D341Med (cell line): ENCODE data around the gene RASSF7.
"Not testable (repeated sequence)": the region's sequence is repeated elsewhere in the genome, so short reads cannot be mapped to it uniquely, and the experiment has no call there.

Source experiments
- DNase-seq: peaks from one replicate; pipeline ENCODE4 v3.0.0; 2012; ENCODE audit warnings: low spot score

The RASSF7 gene

DNA sequence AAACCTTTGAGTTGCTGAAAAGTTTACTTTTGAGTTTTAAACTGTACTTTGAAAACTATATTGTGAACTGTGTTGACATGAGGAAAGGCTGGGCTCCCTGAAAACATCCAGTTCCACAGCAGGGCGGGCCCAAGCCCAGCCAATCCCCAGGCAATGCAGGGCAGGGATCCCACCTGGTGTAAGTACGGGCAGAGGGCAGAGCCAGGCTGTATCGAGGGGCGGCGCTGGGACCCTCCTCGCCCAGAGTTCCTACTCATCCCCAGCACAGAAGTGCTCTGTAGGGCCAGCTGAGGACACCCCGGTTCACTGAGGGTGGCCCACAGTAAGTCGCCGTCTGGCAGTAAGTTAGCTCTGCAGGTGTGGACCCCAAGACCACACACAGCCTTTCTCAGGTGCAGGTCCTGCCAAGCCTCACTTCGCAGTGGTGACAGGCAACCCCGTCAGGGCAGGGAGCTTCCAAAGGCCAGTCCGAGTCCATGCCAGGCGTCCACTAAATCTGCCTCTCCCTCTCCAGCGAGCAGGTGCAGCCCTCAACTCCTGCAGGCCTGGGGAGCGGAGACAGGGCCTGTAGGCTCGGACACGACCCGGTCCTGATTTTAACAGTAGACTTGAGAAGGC is 6.3 kb downstream of the RASSF7 start:
- DNase-seq: no peak

DNA sequence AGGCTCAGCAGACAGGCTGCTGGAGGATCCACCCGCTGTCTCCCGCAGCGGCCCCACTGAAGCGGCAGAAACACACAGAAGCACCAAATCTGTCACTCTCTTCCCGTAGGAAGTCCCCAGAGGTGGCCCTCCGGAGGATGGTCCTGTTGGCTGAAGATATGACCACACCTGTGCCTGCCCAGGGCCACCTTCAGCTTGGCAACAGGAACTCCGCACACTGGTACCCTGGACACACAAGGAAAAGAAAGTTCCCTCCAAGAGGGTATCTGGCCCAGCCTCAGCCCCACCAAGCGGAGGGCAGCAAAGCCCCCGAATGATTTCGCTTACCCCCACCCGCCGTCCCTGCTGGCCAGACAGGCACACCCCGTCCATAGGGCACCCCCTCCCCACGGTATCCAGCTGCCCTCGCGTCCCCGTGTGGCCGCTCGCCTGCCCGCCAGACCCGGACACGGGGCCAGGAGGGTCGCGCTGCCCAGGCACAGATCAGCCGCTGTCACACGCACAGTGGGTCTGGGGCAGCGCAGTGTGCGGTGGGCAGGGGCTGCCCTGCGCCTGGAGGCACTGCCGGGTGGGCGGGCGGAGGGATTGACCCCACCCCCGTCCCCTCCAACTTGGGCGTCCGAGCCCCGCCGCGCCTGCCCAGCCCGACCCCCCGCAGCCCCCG is 7.0 kb downstream of the RASSF7 start:
- DNase-seq: no peak

DNA sequence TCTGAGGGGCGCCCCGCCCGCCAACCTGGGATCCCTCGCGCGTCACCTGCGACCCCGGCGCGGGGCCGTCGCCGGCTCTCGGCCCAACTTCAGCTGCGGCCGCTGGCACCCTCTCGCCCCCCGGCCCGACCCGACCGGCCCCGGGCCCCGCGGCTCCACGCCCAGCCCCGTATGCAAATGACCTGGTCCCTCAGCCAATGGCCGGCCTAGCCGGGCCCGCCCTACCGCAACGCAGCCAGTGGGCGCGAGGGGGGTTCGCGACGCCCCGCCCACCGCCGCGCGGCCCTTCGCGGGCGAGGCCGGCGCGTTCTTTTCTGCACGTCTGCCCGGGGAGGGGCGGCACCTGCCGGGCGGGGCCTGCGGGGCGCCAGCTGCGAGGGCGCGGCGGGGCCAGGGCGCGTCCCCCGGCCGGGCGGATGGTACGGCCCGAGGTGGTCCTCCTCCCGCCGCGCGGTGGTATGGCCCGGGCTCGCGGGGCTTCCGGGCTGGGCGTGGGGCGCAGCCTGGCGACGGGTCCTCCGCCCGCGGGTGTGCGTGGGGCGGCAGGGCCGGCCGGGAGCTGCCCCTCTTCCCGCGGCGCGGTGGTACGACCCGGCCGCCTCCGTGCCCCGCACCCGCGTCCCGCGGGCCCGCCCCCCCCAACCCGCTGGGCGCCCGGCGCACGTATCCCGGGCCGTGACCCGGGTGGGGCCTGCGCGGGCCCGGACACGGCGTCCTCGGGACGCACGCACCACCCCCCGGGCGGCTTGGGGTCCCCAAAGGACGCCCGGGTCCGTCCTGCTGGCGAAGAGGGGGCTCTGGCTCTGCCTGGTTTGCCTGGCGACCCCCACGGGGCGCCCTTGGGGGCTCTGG is 7.8 kb downstream of the RASSF7 start:
- DNase-seq: peak; percentile 98

DNA sequence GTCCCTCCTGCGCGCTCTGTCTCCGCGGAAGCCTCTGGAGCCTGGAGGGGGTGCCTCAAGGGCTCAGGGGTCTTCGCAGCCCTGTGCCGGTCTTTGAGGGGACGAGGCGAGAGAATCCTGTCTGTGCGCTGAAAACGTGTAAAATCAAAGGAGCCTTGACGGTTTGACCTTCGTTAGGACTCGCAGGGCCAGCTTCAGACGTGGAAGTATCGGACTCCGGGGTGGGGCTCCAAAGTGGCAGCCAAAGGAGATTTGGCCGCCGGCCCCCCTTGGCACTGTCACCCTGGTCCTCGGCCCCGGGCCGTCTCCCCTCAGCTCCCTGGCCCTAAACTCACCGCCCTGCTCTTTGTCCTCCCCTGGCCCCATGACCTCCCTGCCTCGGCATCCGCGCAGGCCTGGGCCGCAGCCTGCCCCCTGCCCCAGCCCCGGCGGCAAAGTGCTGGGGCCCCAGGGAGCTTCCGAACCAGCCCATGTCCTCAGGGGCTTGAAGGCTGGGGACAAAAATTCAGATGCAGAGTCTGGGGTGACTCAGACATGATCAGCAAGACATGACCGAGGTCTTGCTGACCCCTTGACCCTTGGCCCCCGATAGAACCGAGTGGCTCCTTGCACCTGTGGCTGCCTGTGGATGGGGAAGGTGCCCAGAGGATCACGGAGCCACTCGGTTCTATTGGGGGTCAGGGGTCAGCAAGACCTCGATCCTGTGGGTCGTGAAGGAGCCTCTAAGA is 8.6 kb downstream of the RASSF7 start:
- DNase-seq: no peak

DNA sequence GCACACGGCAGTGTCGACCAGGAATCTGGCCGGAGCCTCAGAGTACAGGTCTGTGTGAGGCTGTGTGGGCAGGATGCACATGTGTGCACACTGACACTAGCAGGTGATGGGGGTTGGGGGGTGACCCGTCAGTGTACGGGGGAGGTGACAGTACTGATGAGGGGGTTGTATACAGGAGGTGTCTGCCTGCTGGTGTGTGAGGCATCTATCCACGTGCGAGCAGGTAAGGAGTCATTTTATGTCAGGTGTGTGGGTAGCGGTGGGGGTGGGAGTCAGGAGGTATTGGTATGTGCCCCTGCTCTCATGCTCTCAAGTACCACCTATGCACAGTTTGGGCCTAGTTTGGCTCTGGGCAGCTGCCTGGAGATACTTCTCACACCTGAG is 11.0 kb downstream of the RASSF7 start:
- DNase-seq: no peak

DNA sequence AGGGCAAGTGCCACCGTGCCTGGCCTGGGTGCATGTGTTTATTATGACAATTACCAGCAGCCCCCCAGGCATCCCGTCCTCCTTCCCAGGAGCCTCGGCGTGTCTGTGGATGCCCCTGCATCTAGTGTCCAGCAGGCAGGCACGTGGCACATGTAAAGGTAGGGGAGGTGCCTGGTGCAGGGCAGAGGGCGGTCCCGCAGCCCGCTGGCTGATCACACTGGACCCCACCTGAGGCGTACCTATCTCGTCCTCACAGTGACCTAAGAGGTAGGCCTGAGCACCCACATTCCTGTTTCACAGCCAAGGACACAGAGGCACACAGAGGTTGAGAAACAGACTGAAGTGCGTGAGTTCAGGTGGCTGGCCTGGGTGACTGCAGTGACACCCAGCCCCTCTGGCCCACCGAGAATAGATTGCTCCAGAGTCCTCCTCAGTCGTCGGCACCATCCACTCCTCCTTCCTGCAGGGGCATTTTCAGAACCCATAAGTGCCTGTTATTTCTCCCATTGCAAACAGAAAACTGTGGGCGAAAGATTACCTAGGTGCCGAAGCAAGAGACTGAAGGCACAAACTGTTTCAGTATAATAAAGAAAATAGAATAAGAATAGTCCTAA is 12.5 kb downstream of the RASSF7 start:
- DNase-seq: no peak

DNA sequence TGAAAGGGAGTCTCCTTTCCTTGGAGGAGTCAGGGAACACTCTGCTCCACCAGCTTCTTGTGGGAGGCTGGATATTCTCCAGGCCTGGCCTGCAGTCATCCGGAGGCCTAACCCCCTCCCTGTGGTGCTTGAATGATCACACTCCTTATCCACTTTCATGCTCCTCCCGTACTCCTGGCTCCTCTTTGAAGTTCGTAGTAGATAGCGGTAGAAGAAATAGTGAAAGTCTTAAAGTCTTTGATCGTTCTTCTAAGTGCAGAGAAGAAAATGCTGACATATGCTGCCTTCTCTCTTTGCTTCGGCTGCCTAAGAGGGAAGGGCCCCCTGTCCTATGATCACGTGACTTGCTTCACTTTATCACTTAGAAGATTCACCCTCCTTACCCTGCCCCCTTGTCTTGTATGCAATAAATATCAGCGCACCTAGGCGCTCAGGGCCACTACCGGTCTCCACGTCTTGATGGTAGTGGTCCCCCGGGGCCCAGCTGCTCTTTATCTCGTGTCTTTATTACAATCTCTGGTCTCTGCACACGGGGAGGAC is 13.3 kb downstream of the RASSF7 start:
- DNase-seq: not testable (repeated sequence)

DNA sequence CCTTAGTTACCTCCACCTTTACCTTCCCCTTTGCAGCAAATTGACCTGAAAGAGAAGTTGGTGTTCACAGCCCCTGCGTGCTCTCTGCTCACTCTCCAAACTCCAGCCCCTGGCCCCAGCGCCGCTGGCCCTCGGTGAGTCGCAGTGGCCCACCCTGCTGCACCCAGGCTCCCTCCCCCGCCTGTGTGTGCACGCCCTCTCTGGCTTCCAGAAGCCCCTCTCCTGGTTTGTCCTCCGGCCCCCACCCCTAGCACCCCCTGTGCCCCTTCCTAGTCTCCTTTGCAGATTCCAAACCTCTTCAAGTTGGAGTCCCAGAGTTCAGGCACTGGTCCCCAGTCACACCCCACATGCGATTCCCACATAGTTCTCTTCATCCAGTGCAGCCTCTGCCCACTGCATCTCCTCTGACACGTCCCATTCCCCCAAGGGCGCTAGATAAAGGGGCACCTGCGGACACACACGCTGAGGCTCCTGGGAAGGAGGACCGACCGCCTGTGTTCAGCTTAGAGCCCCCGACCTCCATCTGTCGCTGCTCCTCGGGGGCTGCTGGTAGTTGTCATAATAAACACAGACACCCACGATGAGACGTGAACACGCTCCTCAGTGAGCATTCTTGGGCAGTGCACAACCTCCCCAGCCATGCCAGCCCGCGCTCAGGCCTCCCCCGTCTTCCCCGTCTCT is 14.0 kb downstream of the RASSF7 start:
- no peak for DNase-seq

DNA sequence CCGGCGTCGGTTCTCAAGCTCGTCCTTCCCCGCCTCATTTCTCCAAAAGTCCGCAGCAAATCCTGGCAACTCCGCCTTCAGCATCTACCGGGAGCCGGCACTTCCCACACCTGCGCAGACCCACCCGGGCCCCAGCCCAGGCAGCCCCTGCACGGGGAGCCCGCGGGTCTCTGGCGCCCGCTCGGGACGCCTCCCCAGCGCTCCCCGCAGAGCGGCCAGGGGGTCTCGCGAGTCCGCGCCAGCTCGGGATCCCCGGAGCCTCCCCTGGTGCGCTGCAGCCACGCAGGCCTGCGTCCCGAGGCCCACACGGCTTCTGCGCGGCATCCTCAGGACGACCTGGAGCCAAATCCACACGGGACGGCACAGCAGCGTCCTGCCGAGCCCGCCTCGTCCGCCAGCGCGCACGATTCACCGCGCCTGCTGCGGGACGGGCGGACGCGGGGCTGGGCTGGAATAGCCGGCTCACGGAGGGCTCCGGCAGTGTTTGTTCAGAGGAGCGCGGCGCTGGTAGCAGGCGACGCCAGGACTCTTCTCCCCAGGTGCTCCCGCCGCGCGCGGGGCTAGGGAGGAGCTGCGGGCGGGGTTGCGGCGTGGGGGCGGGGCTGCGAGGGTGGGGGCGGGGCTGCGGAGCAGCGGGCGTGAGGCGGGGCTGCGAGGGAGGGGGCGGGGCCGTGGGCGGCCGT is 14.7 kb downstream of the RASSF7 start:
- peak; percentile 98 for DNase-seq

DNA sequence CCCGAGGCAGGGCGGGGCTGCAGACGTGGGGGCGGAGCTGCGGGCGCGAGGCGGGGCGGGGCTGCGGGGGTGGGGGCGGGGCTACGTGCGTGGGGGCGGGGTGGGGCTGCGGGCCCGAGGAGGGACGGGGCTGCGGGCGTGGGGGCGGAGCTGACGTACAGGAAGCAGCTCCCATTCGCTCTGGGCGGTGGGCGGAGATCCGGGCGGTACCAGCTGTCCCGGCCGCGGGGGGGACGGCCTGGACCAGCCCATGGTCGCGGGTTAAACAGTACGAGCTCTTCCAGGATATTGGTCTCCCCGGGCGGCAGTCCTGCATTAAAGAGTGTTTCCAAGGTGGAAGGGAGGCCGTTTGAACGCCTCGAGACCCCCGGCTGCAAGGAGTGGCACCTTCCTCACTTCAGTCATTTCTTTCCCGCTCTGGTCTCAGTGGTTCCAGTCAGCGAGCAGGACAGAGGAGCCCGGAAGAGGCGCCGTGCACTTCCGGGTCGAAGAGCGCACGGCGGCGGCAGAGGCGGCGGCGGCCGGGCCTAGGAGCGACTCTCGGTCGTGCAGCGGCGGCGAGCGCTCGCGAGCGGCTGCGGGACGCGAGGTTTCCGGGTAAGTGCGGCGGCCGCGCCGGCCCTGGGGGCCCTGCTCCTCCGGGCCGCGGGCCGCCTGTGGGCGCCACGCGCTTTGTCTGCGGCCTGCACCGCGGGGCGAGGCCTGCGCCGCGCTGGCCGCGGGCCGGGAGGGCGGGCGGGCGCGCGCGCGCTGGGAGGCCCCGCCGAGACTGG is 15.4 kb downstream of the RASSF7 start, which contains the start of gene PHRF1:
TSS of gene PHRF1 (plus strand) at position 475 of the 773 bp plus-strand sequence. CDS start 5,043 bp downstream, outside the sequence.
- peak; percentile 98 for DNase-seq

DNA sequence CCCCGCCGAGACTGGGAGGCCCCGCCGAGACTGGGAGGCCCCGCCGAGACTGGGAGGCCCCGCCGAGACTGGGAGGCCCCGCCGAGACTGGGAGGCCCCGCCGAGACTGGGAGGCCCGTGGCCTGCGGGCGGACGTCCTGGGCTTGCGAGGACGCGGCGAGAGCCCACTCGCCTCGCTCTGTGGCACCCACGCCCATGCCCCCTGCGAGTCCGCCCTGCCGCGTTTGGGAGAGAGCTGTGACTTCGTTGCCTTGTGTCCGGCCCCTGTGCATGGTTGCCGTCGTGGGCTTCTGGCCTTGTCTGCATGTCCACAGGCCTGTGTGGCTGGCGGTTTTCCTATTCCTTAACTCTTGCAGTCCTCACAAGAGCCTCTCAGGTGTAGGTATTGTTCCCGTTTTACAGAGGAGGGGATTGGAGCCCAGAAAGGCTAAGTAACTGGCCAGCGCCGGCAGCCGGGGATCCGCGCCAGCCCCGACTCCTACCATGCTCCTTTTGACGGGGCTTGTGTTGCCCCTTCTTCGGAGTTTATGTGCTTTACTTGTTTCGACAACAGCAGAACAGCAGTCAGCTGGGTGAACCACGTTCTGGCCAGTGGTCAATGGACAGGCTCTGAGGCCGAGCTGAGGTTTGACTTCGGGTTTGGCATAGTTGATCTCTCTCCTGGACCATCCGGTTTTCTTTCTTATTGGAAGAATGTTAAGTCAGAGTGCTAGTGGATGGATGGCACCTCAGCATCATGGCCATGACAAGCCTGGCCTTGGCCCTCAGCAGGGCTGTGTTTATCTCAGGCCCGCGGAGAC is 16.2 kb downstream of the RASSF7 start:
- DNase-seq: no peak

DNA sequence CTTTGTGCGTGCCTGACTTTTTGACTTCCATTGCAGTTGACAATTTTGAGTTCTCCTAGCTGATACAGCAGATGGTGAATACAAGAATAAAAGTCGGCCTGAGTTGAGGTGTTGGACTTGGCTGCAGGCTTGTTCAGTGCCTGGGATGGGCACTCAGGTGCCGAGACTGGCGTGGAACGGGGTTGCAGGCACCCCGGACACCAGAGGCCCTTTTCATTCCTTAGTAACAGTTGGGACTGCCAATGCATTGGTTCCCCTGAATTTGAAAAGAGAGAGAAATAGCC is 16.8 kb downstream of the RASSF7 start:
- no peak for DNase-seq

DNA sequence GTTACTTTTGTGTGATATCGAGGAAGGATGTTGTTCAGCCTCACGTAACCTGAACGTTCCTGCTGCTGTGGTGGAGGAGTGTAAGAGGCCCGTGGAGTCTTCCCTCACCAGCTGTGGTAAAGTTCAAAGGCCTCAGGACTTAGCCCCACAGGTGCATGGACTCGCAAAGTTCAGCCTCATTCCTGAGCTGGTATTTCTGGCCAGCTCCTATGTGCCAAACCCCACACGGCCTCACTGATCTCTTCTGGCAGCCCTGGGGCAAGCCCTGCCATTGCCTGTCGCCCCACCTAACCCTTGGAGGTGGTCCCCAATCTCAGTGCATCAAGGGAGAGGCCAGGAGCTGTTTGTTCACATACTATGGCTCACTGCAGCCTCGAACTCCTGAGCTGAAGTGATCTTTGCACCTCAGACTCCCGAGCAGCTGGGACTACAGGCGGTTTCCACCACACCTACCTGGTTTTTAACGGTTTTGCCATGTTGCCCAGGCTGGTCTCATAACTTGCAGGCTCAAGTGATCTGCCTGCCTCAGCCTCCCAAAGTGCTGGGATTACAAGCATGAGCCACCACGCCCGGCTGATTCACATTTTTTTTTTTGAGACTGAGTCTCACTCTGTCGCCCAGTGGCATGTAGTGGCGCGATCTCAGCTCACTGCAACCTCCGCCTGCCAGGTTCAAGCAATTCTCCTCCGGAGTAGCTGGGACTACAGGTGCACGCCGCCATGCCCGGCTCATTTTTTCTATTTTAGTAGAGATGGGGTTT is 17.7 kb downstream of the RASSF7 start:
- DNase-seq: no peak

DNA sequence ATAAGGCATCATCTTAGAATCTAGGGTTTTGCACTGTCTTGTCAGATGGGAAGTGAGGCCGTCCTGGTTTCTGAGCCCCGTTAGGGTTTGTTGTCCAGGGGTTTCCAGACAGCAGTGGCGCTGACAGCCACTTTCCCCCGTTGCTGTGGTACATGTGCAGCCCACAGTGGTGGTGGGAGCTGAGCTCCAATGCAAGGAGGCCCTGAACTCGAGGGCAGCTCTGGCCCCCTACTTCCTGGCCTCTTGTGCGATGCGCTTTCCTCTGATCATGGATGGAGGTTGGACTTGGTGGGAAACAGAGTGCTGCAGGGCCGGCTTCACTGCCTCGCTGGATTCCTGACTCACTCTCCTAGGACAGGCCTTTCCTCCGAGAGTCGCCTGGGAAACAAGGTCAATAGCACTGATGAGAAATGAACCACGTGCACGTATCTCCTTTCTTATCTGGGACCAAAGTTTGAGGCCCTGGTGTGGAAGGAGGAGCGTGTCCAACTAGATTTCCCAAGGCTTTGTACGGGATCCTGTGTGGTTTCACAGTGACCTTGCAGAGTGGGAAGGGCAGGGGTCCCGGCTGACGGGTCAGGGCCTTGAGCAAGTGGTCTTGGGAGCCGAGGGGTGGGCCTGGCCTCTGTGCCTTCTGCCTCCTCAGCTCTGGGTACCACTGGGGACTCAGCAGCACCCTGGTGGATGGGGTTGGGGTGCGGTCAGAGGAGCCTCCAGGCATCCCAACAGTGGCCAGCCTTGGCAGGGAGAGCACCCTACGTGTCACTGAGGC is 19.2 kb downstream of the RASSF7 start:
- DNase-seq: no peak

DNA sequence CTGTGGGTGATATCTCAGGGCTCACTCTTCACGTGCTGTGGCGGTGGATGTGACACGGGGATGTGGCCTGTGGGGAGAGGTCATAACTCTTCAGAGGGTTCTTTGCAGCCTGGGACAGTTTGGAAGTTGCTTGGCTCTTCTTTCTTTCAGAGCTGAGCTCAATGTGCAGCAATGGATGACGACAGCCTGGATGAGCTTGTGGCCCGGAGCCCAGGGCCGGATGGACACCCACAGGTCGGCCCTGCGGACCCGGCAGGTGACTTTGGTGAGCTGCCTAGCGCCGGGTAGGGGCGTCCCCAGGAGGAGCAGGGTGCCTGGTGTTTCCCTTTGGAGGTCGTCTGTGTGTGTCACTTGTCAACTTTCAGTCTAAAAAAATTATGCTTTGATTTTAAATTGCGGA is 20.6 kb downstream of the RASSF7 start:
- DNase-seq: no peak

DNA sequence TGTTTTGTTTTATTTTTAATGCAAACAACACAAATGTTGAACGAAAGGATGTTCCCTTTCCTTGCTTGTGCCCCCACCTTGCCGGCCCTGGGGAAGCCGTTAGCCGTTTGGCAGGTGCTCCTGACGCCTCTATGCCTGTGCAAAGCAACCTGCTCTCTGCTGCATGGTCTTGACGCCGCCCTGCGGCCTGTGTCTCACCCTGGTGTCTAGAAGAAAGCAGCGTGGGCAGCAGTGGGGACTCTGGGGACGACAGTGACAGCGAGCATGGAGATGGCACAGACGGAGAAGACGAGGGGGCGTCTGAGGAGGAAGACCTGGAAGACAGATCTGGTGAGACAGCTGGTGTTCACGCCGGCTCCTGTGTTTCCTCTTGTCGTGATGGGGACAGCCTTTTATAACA is 21.0 kb downstream of the RASSF7 start:
- DNase-seq: no peak

DNA sequence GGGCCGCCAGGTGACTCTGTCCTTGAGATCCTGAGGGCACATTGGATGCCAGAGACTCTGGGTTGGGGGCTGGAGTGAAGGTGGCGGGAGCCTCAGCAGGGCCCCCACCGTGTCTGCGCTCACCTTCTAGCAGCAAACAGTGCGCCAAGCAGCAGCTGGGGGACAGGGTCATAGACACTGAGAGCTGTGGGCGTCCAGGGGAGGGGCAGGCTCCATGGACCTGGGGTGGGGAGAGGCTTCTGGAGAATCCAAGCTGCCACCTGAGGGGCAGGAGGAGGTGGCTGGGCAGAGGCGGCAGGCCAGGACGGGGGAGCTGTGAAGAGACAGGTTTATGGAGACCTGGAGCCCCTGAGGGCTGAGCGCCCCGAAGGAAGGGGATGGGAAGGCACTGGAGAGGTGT is 23.5 kb downstream of the RASSF7 start:
- DNase-seq: no peak
